ENCODE data around the gene CCDC71.

CCDC71 gene

DNA sequence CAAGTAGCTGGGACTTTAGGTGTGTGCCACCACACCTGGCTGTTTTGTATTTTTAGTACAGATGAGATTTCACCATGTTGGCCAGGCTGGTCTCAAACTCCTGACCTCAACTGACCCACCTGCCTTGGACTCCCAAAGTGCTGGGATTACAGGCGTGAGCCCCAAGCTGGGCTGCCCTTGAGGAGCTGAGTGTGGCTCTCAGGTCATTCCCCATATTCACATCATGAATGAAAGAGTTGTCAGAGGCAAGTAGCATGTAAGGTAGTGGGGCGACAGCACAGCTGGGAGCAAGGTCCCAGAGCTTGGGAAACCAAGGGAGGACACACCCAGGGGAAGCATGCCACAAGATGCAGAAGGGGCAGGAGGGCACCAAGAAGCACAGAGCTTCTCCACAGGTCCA, 4.9 kb downstream of the CCDC71 start:
- peaks cover 19% of the 10 kb centered on the region for H3K4me1 ChIP-seq (ENCODE audit: insufficient read depth, low read length)
- peaks cover 40% of the 10 kb centered on the region for H3K36me3 ChIP-seq (ENCODE audit: insufficient read depth, low read length)
- peaks cover 37% of the 10 kb centered on the region for H4K20me1 ChIP-seq (ENCODE audit: insufficient read depth, low read length)
- peaks cover 40% of the 10 kb centered on the region for H3K79me2 ChIP-seq (ENCODE audit: insufficient read depth, low read length)
- H3K27ac ChIP-seq (ENCODE audit: low read length): no peak overlapping the region
- H3K4me3 ChIP-seq (ENCODE audit: low read depth in 1 of 2, low read length in 2 of 2): no peak overlapping the region
- no peaks in the 10 kb centered on the region for H3K9me3 ChIP-seq (ENCODE audit: insufficient read depth, low read length, severe bottlenecking)
- no peak overlapping the region for H3K9ac ChIP-seq (ENCODE audit: low read depth, low read length)
- no peak overlapping the region for H2AFZ ChIP-seq (ENCODE audit: low read depth, low read length)
- no peak for TF ChIP-seq EZH2 (IDR thresholded peaks at IDR 0.05; ENCODE audit: borderline replicate concordance, low read depth, low read length, severe bottlenecking)
- TF ChIP-seq, protein P1, sequence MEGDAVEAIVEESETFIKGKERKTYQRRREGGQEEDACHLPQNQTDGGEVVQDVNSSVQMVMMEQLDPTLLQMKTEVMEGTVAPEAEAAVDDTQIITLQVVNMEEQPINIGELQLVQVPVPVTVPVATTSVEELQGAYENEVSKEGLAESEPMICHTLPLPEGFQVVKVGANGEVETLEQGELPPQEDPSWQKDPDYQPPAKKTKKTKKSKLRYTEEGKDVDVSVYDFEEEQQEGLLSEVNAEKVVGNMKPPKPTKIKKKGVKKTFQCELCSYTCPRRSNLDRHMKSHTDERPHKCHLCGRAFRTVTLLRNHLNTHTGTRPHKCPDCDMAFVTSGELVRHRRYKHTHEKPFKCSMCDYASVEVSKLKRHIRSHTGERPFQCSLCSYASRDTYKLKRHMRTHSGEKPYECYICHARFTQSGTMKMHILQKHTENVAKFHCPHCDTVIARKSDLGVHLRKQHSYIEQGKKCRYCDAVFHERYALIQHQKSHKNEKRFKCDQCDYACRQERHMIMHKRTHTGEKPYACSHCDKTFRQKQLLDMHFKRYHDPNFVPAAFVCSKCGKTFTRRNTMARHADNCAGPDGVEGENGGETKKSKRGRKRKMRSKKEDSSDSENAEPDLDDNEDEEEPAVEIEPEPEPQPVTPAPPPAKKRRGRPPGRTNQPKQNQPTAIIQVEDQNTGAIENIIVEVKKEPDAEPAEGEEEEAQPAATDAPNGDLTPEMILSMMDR (IDR thresholded peaks at IDR 0.05; ENCODE audit: borderline replicate concordance, extremely low read depth, low read length, poor library complexity, severe bottlenecking): no peak
- DNase-seq: no peak
- no peak for ATAC-seq (ENCODE audit: insufficient read depth, low read depth)
- no peak overlapping the region for H3K4me2 ChIP-seq (ENCODE audit: insufficient read depth, low read length)
- no peaks in the 10 kb centered on the region for H3K27me3 ChIP-seq (ENCODE audit: insufficient read depth, low read length, poor library complexity)

DNA sequence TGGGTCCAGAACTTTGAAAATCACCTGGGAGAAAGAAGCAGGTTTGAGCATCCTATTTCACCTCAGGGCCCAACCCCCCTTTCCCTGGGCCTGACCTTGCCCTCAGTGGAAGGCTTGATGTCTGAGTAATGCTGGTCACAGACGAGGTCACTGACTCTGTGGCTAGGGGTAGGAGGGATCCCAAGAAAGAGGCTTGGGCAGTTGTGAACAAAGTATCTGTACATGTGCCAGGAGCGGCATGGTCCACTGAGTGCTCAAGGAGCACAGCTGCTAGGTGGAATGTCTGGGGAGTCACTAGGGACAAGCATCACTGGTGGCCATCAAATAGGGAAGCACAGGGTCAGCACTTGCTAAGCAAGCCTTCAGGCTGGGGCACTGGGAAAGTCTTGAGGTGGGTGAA, 7.3 kb downstream of the CCDC71 start:
- TF ChIP-seq, protein P1 (IDR thresholded peaks at IDR 0.05; ENCODE audit: borderline replicate concordance, extremely low read depth, low read length, poor library complexity, severe bottlenecking): no peak
- no peak for TF ChIP-seq EZH2 (IDR thresholded peaks at IDR 0.05; ENCODE audit: borderline replicate concordance, low read depth, low read length, severe bottlenecking)
- peaks cover 25% of the 10 kb centered on the region for H3K36me3 ChIP-seq (ENCODE audit: insufficient read depth, low read length)
- no peak overlapping the region for H3K4me3 ChIP-seq (ENCODE audit: low read depth in 1 of 2, low read length in 2 of 2)
- H3K27ac ChIP-seq (ENCODE audit: low read length): no peak overlapping the region
- H3K9me3 ChIP-seq (ENCODE audit: insufficient read depth, low read length, severe bottlenecking): no peaks in the 10 kb centered on the region
- 0 out of 2 replicates have a peak, but pooled peaks cover 1% of the 10 kb centered on the region for H3K4me1 ChIP-seq (ENCODE audit: insufficient read depth, low read length)
- H3K4me2 ChIP-seq (ENCODE audit: insufficient read depth, low read length): no peak overlapping the region
- ATAC-seq (ENCODE audit: insufficient read depth, low read depth) (no peak), DNase-seq (no peak)
- H4K20me1 ChIP-seq (ENCODE audit: insufficient read depth, low read length): peaks cover 25% of the 10 kb centered on the region
- H2AFZ ChIP-seq (ENCODE audit: low read depth, low read length): no peak overlapping the region
- H3K79me2 ChIP-seq (ENCODE audit: insufficient read depth, low read length): peaks cover 16% of the 10 kb centered on the region
- no peaks in the 10 kb centered on the region for H3K27me3 ChIP-seq (ENCODE audit: insufficient read depth, low read length, poor library complexity)
- H3K9ac ChIP-seq (ENCODE audit: low read depth, low read length): no peak overlapping the region

DNA sequence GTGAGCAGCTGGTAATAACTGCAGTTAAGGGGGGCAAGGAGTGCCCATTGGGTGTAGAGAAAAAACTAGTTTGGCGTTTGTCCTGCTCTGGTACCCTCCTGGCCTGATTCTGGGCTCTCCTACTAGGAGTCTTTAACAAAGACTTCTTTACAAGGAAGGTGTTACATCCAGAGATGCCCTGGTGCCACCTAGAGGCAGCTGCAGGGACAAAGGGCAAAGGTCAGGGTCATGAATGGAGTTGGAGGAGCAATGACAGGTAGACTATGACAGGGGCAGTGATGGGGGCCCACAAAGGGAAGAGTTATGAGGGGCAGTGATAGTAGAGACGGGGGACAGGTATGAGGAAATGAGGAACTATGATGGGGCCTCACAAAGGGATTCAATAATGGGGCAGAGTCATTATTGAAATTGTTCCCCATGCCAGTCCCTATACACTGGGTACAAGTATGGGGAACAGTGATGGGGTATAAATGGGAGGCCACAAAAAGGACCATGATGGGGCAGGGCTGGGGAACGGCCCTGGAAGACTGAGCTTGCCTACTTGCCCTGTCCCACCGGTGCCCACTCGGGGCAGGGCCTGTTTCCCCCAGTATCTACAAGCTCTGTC, 7.9 kb downstream of the CCDC71 start:
- Histone ChIP-seq H3K79me2 (ENCODE audit: insufficient read depth, low read length) (0 out of 2 replicates have a peak, but pooled peaks cover 10% of the 10 kb centered on the region), H3K4me3 (ENCODE audit: low read depth in 1 of 2, low read length in 2 of 2) (no peak overlapping the region), H3K36me3 (ENCODE audit: insufficient read depth, low read length) (peaks cover 20% of the 10 kb centered on the region), H3K9me3 (ENCODE audit: insufficient read depth, low read length, severe bottlenecking) (no peaks in the 10 kb centered on the region), H3K27ac (ENCODE audit: low read length) (no peak overlapping the region), H4K20me1 (ENCODE audit: insufficient read depth, low read length) (peaks cover 19% of the 10 kb centered on the region), H3K27me3 (ENCODE audit: insufficient read depth, low read length, poor library complexity) (no peaks in the 10 kb centered on the region), H3K4me1 (ENCODE audit: insufficient read depth, low read length) (no peaks in the 10 kb centered on the region), H3K9ac (ENCODE audit: low read depth, low read length) (no peak overlapping the region), H2AFZ (ENCODE audit: low read depth, low read length) (no peak overlapping the region), H3K4me2 (ENCODE audit: insufficient read depth, low read length) (no peak overlapping the region)
- no peak for TF ChIP-seq EZH2 (IDR thresholded peaks at IDR 0.05; ENCODE audit: borderline replicate concordance, low read depth, low read length, severe bottlenecking)
- TF ChIP-seq, protein P1 (IDR thresholded peaks at IDR 0.05; ENCODE audit: borderline replicate concordance, extremely low read depth, low read length, poor library complexity, severe bottlenecking): peak; percentile 87
- ATAC-seq (ENCODE audit: insufficient read depth, low read depth): peak; percentile 83
- DNase-seq: peak; percentile 75
